K562 (cell line): Measurements from ENCODE around the gene MAB21L3. TPM values are rescaled to one million over a fixed set of nuclear protein-coding genes. Genes with fewer than 3 reads are reported as not detected.
A peak's percentile ranks its signal among the peaks of the same experiment; 100 is the strongest.

ENCODE experiments used
- ATAC-seq: fragments of 200-7000 bp; cut with Tn5 transposase; 3 replicates; pipeline ENCODE4 v1.9.1; 2020; ENCODE audit warnings: moderate library complexity
- BruUV-seq: library from RNA; stranded (reverse); fragments of 400-500 nt; replicated peaks from 2 replicates; lab custom pipeline; 2021; lab: Mats Ljungman, UMichigan
- CTCF ChIA-PET: fragments of 300-600 bp; formaldehyde crosslinking; extraction: SDS; loops from one replicate; lab custom pipeline; 2021; ENCODE audit warnings: low intra/inter-chr PET ratio; lab: Yijun Ruan, JAX
- POLR2A ChIA-PET: fragments of 300-600, 350-650 bp; sonication (Branson Sonifier 250); formaldehyde crosslinking; extraction: SDS; loops from one replicate; lab custom pipeline; 2021; ENCODE audit warnings: antibody characterized with exemption, inconsistent platforms; lab: Yijun Ruan, JAX
- DNase-seq, 4 experiments: peaks; one replicate each; pipeline versions ENCODE4 v3.0.0 to v3.0.0-alpha.2; 2011 to 2018; ENCODE audit warnings: low spot score in 3 of 4, mixed read lengths in 3 of 4; ENCODE audit errors: extremely low read depth in 1 of 4
- FAIRE-seq: peaks from 2 replicates; lab custom pipeline; 2011; peaks lifted over from hg19 to GRCh38; lab: Jason Lieb, UNC
- H2AFZ ChIP-seq: 2 replicates; pipeline ENCODE4 v1.6.0; 2011; ENCODE audit warnings: low read depth, low read length, control low read depth, inconsistent platforms
- H3K27ac ChIP-seq: fragments of 200-600 bp; 3 replicates; pipeline ENCODE4 v1.8.0; 2011; ENCODE audit warnings: low read depth, mild to moderate bottlenecking, control low read depth, inconsistent platforms, low read length, moderate library complexity, mixed read lengths; ENCODE audit errors: extremely low read depth
- H3K27me3 ChIP-seq, 2 experiments: fragments of 300-600 bp in 1 of 2; 2 replicates in 1 of 2; 3 replicates in 1 of 2; pipeline versions ENCODE4 v1.6.0 to v1.8.0; 2011; ENCODE audit warnings: inconsistent platforms in 2 of 2, low read length in 2 of 2, mild to moderate bottlenecking in 1 of 2, mixed read lengths in 1 of 2, moderate library complexity in 1 of 2; ENCODE audit not compliant: control insufficient read depth in 2 of 2, insufficient read depth in 2 of 2
- H3K36me3 ChIP-seq: fragments of 300-600 bp; 3 replicates; pipeline ENCODE4 v1.8.0; 2011; ENCODE audit warnings: mild to moderate bottlenecking, low read length, inconsistent platforms; ENCODE audit not compliant: control insufficient read depth, insufficient read depth
- H3K4me1 ChIP-seq, 2 experiments: fragments of 200-600 bp in 1 of 2; replicated peaks in 1 of 2; 2 replicates in 1 of 2; 3 replicates in 1 of 2; pipeline versions ENCODE4 v1.5.1 to v1.8.0; 2011; ENCODE audit warnings: inconsistent platforms in 2 of 2, low read length in 2 of 2, mild to moderate bottlenecking in 1 of 2, mixed read lengths in 1 of 2, moderate library complexity in 1 of 2; ENCODE audit not compliant: control insufficient read depth in 2 of 2, insufficient read depth in 2 of 2
- H3K4me2 ChIP-seq: 2 replicates; pipeline ENCODE4 v1.6.1; 2011; ENCODE audit warnings: low read length, control low read depth, inconsistent platforms, mixed read lengths; ENCODE audit not compliant: insufficient read depth
- H3K4me3 ChIP-seq: fragments of 200-600 bp; sonication (generic), shearing (Covaris generic); 2 replicates; pipeline ENCODE4 v1.5.1; 2016; ENCODE audit warnings: control low read depth, inconsistent platforms
- H3K79me2 ChIP-seq: fragments of 200-600 bp; 3 replicates; pipeline ENCODE4 v1.8.0; 2011; ENCODE audit warnings: low read length, inconsistent platforms; ENCODE audit not compliant: control insufficient read depth, insufficient read depth
- H3K9ac ChIP-seq, 2 experiments: 2 replicates each; pipeline versions ENCODE4 v1.6.0 to v1.6.1; 2011; ENCODE audit warnings: low read depth in 2 of 2, low read length in 2 of 2, control low read depth in 1 of 2, inconsistent platforms in 1 of 2, mild to moderate bottlenecking in 1 of 2, mixed read lengths in 1 of 2; ENCODE audit not compliant: insufficient read depth in 1 of 2
- H3K9me1 ChIP-seq: one replicate; pipeline ENCODE4 v1.6.0; 2011; ENCODE audit warnings: inconsistent platforms, mild to moderate bottlenecking, low read length, moderate library complexity; ENCODE audit not compliant: control insufficient read depth, insufficient read depth
- H3K9me3 ChIP-seq: replicated peaks from 2 replicates; pipeline ENCODE4 v1.5.1; 2011; ENCODE audit warnings: low read depth, low read length, inconsistent platforms; ENCODE audit not compliant: control insufficient read depth, insufficient read depth
- H4K20me1 ChIP-seq: replicated peaks from 2 replicates; pipeline ENCODE4 v1.6.1; 2011; ENCODE audit warnings: low read length, inconsistent platforms, mixed read lengths; ENCODE audit not compliant: control insufficient read depth, insufficient read depth
- ATF1 ChIP-seq, 2 experiments: fragments of 450-650 bp in 1 of 2; IDR thresholded peaks; 2 replicates each; pipeline ENCODE4 v1.6.1; 2016; ENCODE audit warnings: missing compliant biosample characterization in 1 of 2, missing genetic modification characterization in 1 of 2
- ATF3 ChIP-seq, 2 experiments: fragments of 450-650 bp in 1 of 2; sonication (generic) in 1 of 2; formaldehyde crosslinking in 1 of 2; IDR thresholded peaks in 1 of 2; conservative IDR thresholded peaks in 1 of 2; 2 replicates each; pipeline versions ENCODE4 v1.6.1 to v1.8.1; 2016 to 2023; ENCODE audit warnings: mild to moderate bottlenecking in 2 of 2, moderate library complexity in 2 of 2, inconsistent platforms in 1 of 2, missing genetic modification reagents in 1 of 2
- ATF7 ChIP-seq: fragments of 450-650 bp; IDR thresholded peaks from 2 replicates; pipeline ENCODE4 v1.7.1; 2014; ENCODE audit warnings: mild to moderate bottlenecking, moderate library complexity
- CBX5 ChIP-seq: IDR thresholded peaks from 2 replicates; pipeline ENCODE4 v1.6.1; 2014; ENCODE audit warnings: low read depth, borderline replicate concordance
- HOMEZ ChIP-seq: fragments of 250-450 bp; sonication (Bioruptor Pico); IDR thresholded peaks from 2 replicates; pipeline ENCODE4 v1.4.0; 2020; ENCODE audit warnings: mild to moderate bottlenecking, moderate library complexity
- JUND ChIP-seq, 2 experiments: IDR thresholded peaks; 2 replicates in 1 of 2; 3 replicates in 1 of 2; pipeline ENCODE4 v1.6.1; 2011; ENCODE audit warnings: borderline replicate concordance in 2 of 2, low read depth in 2 of 2, low read length in 2 of 2, improper control_type of control experiment in 1 of 2, missing biosample characterization in 1 of 2, missing genetic modification characterization in 1 of 2, missing genetic modification reagents in 1 of 2
- RBM15 ChIP-seq: fragments of 200-400 bp; formaldehyde crosslinking; IDR thresholded peaks from 2 replicates; pipeline ENCODE4 v1.6.1; 2018; ENCODE audit warnings: mild to moderate bottlenecking, low read length, moderate library complexity; ENCODE audit not compliant: insufficient read depth
- ZNF384 ChIP-seq: IDR thresholded peaks from 2 replicates; pipeline ENCODE4 v1.6.1; 2012; ENCODE audit warnings: low read depth, low read length, improper control_type of control experiment
- WGBS: fragments of 100-300 bp; shearing (Covaris generic); methylation state at CpG from one replicate; pipeline ENCODE4 v1.1.6; 2016; ENCODE audit warnings: low coverage, mixed read lengths; ENCODE audit not compliant: insufficient coverage; ENCODE audit errors: missing lambda C conversion rate; 5-methylcytosine and 5-hydroxymethylcytosine counted together
- in situ Hi-C: fragments of 300-500 bp; cut with MboI; formaldehyde crosslinking; loops from 4 replicates; pipeline ENCODE4 v1.15.0; 2018; ENCODE audit warnings: inconsistent platforms, mixed read lengths
- intact Hi-C: fragments of 100-400 bp; cut with micrococcal nuclease; formaldehyde crosslinking; loops from 2 replicates; pipeline ENCODE4 v1.14.2; 2022
- polyA plus RNA-seq, 8 experiments: library from polyadenylated mRNA; depleted of rRNA in 4 of 8; stranded (reverse) in 5 of 8; unstranded in 3 of 8; fragments of >200 nt; fragmentation: Nextera tagmentation in 2 of 8; fragmentation: Illumina TruSeq in 1 of 8; extraction: Ambion mirVana in 2 of 8; extraction: Trizol in 1 of 8; gene quantifications; 2 replicates each; pipeline versions ENCODE4 v1.2.1 to v1.2.3, GENCODE V29; 2011 to 2014; ENCODE audit warnings: inconsistent platforms in 1 of 8, missing spikeins in 1 of 8
- total RNA-seq, 7 experiments: library from RNA; depleted of rRNA in 6 of 7; stranded (reverse); fragments of >200 nt in 6 of 7; fragmentation: Illumina TruSeq in 2 of 7; extraction: Trizol in 2 of 7; gene quantifications; 2 replicates each; pipeline versions ENCODE4 v1.2.1 to v1.2.3, GENCODE V29; 2011 to 2021; ENCODE audit warnings: low replicate concordance in 1 of 7
- TF ChIP-seq, protein P1 (sequence below): fragments of 450-650 bp; IDR thresholded peaks from 2 replicates; pipeline ENCODE4 v1.6.1; 2016

Gene MAB21L3
- total and polyA plus RNA-seq, 9 of the 15 experiments (the other 6 are each of a cell fraction or from before 2014, with no cell fraction given): not detected

GRCh38 chr1:116161390-116161789 lies 50.2 kb downstream of the MAB21L3 start:
- ATAC-seq: no peak
- in situ Hi-C loops (no loop called here), intact Hi-C loops (no loop called here)
- Histone ChIP-seq H3K79me2 (no peaks in the 10 kb centered on the region), H3K9me1 (no peaks in the 10 kb centered on the region), H4K20me1 (no peaks in the 10 kb centered on the region), H3K9me3 (no peaks in the 10 kb centered on the region), H3K27ac (no peak overlapping the region), H3K36me3 (no peaks in the 10 kb centered on the region; the same call in 2 of the 3 replicates), H3K4me3 (no peak overlapping the region), H2AFZ (no peak overlapping the region), H3K9ac (no peak overlapping the region), H3K4me1 (peaks cover 0 to 7% of the 10 kb centered on the region in 2 experiments; a peak in 3 of 5 replicates), H3K4me2 (no peak overlapping the region), H3K27me3 (peaks cover 3 to 13% of the 10 kb centered on the region in 2 experiments; a peak in 4 of 5 replicates)
- BruUV-seq: no TSS peak
- 4% methylated on average over 2 of the region's 2 CpGs for WGBS
- TF ChIP-seq CBX5 (no peak), ATF7 (peak; percentile 70), HOMEZ (CRISPR knock-in tag) (no peak), ATF3 (IDR thresholded peaks at IDR 0.05) (peak; percentile 75), ATF3 (CRISPR knock-in tag; conservative IDR thresholded peaks at IDR 0.05) (no peak), ZNF384 (no peak), JUND (IDR thresholded peaks at IDR 0.05; ENCODE audit: borderline replicate concordance, low read depth, low read length) (no peak), JUND (tag; IDR thresholded peaks at IDR 0.05; ENCODE audit: borderline replicate concordance, low read depth, low read length) (peak; percentile 18; the same call in 1 of the 3 replicates), RBM15 (no peak), ATF1 (CRISPR knock-in tag; IDR thresholded peaks at IDR 0.05) (no peak), ATF1 (tag; IDR thresholded peaks at IDR 0.05) (peak; percentile 76)
- TF ChIP-seq, protein P1, sequence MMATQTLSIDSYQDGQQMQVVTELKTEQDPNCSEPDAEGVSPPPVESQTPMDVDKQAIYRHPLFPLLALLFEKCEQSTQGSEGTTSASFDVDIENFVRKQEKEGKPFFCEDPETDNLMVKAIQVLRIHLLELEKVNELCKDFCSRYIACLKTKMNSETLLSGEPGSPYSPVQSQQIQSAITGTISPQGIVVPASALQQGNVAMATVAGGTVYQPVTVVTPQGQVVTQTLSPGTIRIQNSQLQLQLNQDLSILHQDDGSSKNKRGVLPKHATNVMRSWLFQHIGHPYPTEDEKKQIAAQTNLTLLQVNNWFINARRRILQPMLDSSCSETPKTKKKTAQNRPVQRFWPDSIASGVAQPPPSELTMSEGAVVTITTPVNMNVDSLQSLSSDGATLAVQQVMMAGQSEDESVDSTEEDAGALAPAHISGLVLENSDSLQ: no peak
- DNase-seq: no peak
- no peak for FAIRE-seq
- CTCF ChIA-PET: no interaction called here
- POLR2A ChIA-PET: no interaction called here
